ENCODE measurements around the gene PTAFR. TPM values are rescaled to one million over a fixed set of nuclear protein-coding genes. Genes with fewer than 3 reads are reported as not detected.
A peak's percentile ranks its signal among the peaks of the same experiment; 100 is the strongest.

PTAFR gene
- total and polyA plus RNA-seq, 2 of the 4 experiments (the other 2 are of a cell fraction), result 0.17 to 0.18 TPM

- no TSS peak for BruUV-seq (replicated peaks)
- Histone ChIP-seq H4K91ac (ENCODE audit: insufficient read depth, low read depth, low read length) (peak overlapping the region; percentile 10; the same call in 1 of the 2 replicates), H3K4me2 (ENCODE audit: low read depth, low read length) (no peak overlapping the region), H2BK20ac (ENCODE audit: low read depth, low read length) (no peak overlapping the region), H3K9me3 (ENCODE audit: control insufficient read depth, insufficient read depth, low read length) (no peaks in the 10 kb centered on the region), H4K8ac (ENCODE audit: low read depth in 2 of 2, low read length in 2 of 2) (no peak overlapping the region), H3K27ac (ENCODE audit: insufficient read depth, low read length) (no peak overlapping the region), H2BK15ac (ENCODE audit: low read depth, low read length) (no peak overlapping the region), H4K5ac (ENCODE audit: low read depth, low read length) (no peak overlapping the region), H3K27me3 (ENCODE audit: control insufficient read depth, insufficient read depth, low read length) (no peaks in the 10 kb centered on the region), H3K4me3 (ENCODE audit: insufficient read depth, low read depth, low read length) (no peak overlapping the region), H3K36me3 (ENCODE audit: control insufficient read depth, insufficient read depth, low read length) (no peaks in the 10 kb centered on the region), H4K20me1 (ENCODE audit: insufficient read depth, low read length) (no peaks in the 10 kb centered on the region), H2BK120ac (ENCODE audit: low read depth, low read length) (no peak overlapping the region), H2AK9ac (replicated peaks; ENCODE audit: low read depth, low read length, poor library complexity) (no peak overlapping the region), H3K23ac (ENCODE audit: low read depth, low read length) (no peak overlapping the region), H2AK5ac (ENCODE audit: low read depth, low read length) (no peak overlapping the region), H3K79me1 (ENCODE audit: low read depth in 1 of 2, low read length in 2 of 2) (no peaks in the 10 kb centered on the region), H3K4me1 (ENCODE audit: control insufficient read depth, insufficient read depth, low read length) (peaks cover 2% of the 10 kb centered on the region; the same call in 1 of the 2 replicates), H3K9ac (ENCODE audit: low read depth, low read length) (no peak overlapping the region), H3K56ac (ENCODE audit: extremely low read depth, insufficient read depth, low read length) (no peak overlapping the region), H3K14ac (replicated peaks; ENCODE audit: low read depth, low read length) (no peak overlapping the region), H3K9me1 (ENCODE audit: insufficient read depth, low read length) (0 out of 2 replicates have a peak, but pooled peaks cover 2% of the 10 kb centered on the region), H3K18ac (ENCODE audit: low read depth, low read length) (no peak overlapping the region), H3K4ac (ENCODE audit: low read depth, low read length) (no peak overlapping the region), H2BK5ac (ENCODE audit: low read depth, low read length, poor library complexity, severe bottlenecking) (no peak overlapping the region), H2AFZ (replicated peaks; ENCODE audit: low read length, poor library complexity) (no peak overlapping the region)
- ChIA-PET POLR2A (ENCODE audit: unreplicated experiment) (no interaction called here), CTCF (no interaction called here)
- DNase-seq (no peak), ATAC-seq (ENCODE audit: low read depth) (no peak)
- in situ Hi-C loops (cut with MboI; ENCODE audit: low sequenced_read_pairs), result no loop called here
- dilution Hi-C loops (cut with HindIII; ENCODE audit: low sequenced_read_pairs, unreplicated experiment), result no loop called here
- WGBS, 2 experiments (ENCODE audit: extremely low coverage in 2 of 2, insufficient read length in 1 of 2), result no CpG with 5 or more reads among the region's 1 CpG
- intact Hi-C loops (cut with micrococcal nuclease), result no loop called here
- TF ChIP-seq, protein P1, sequence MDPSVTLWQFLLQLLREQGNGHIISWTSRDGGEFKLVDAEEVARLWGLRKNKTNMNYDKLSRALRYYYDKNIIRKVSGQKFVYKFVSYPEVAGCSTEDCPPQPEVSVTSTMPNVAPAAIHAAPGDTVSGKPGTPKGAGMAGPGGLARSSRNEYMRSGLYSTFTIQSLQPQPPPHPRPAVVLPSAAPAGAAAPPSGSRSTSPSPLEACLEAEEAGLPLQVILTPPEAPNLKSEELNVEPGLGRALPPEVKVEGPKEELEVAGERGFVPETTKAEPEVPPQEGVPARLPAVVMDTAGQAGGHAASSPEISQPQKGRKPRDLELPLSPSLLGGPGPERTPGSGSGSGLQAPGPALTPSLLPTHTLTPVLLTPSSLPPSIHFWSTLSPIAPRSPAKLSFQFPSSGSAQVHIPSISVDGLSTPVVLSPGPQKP (IDR thresholded peaks at IDR 0.05; ENCODE audit: borderline replicate concordance, low read depth, low read length), result no peak
- no peak for TF ChIP-seq RFX5 (IDR thresholded peaks at IDR 0.05; ENCODE audit: low read depth, low read length)
- no peak for TF ChIP-seq CTCF (conservative IDR thresholded peaks at IDR 0.05; ENCODE audit: low read depth, low read length)
- TF ChIP-seq FOS (IDR thresholded peaks at IDR 0.05; ENCODE audit: low read depth, low read length), result no peak
- TF ChIP-seq MAZ (IDR thresholded peaks at IDR 0.05; ENCODE audit: borderline replicate concordance, low read depth, low read length), result no peak
- TF ChIP-seq BHLHE40 (IDR thresholded peaks at IDR 0.05; ENCODE audit: low read depth, low read length), result no peak
- TF ChIP-seq CEBPB (IDR thresholded peaks at IDR 0.05; ENCODE audit: low read depth, low read length), result no peak
- no peak for TF ChIP-seq SMC3 (IDR thresholded peaks at IDR 0.05; ENCODE audit: low read depth, low read length)
- TF ChIP-seq POLR2A (IDR thresholded peaks at IDR 0.05; ENCODE audit: low read depth, low read length), result no peak
- no peak for TF ChIP-seq MAFK (IDR thresholded peaks at IDR 0.05; ENCODE audit: low read depth, low read length)
- no peak for TF ChIP-seq MXI1 (IDR thresholded peaks at IDR 0.05; ENCODE audit: borderline replicate concordance, low read depth, low read length)
- TF ChIP-seq RCOR1 (IDR thresholded peaks at IDR 0.05; ENCODE audit: insufficient replicate concordance, low read length), result no peak
- TF ChIP-seq CHD1 (IDR thresholded peaks at IDR 0.05; ENCODE audit: low read depth, low read length), result no peak
Measured at GRCh38 chr1:28148880-28149195, 27.7 kb downstream of the PTAFR start.
